Measurements from ENCODE around the gene FKBP7. TPM values are rescaled to one million over a fixed set of nuclear protein-coding genes. Genes with fewer than 3 reads are reported as not detected.

Gene FKBP7
- total and polyA plus RNA-seq, 4 donors, result 2.8 to 10.4 (median 4.9) TPM

DNA sequence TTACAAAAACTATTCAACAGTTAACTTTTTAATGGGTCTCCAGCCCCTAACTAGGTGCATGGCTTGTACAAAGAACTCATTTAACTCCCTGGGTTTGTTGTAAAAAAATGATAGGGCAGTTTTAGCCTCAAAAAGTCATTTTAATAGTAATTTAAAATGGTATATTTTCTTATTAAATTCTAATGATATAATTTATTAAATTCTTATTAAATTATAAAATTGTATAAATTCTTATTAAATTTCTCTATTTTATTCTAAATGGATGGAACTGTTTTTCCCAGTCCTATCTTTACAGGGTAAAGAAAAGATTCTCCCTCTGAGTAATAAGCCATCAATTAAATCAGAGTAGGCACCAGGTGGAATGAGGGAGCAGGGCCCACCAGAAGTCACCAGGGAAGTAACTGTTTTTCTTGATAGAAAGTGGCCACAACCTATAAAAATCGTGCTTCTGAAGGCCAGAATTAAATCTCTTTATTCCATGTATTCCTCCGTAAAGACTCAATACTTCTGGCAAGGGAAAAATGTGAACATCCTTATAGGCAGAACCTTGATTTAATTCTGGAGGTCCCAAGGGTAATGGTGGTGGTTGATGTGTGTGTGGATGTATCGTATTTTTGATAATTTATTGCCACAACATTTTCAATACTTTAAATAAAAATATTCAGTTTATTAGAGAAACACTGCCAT lies 814 bp downstream of the FKBP7 start:
- TF ChIP-seq JUND (IDR thresholded peaks at IDR 0.05), result no peak
- no peak for TF ChIP-seq NR2F2 (IDR thresholded peaks at IDR 0.05)
- no peak for TF ChIP-seq SP1 (IDR thresholded peaks at IDR 0.05)
- TF ChIP-seq YY1 (IDR thresholded peaks at IDR 0.05), result no peak
- TF ChIP-seq, protein P1, sequence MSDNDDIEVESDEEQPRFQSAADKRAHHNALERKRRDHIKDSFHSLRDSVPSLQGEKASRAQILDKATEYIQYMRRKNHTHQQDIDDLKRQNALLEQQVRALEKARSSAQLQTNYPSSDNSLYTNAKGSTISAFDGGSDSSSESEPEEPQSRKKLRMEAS (IDR thresholded peaks at IDR 0.05), result no peak
- TF ChIP-seq RXRA (IDR thresholded peaks at IDR 0.05), result no peak
- no peak for TF ChIP-seq EGR1 (IDR thresholded peaks at IDR 0.05; ENCODE audit: low read depth in 2 of 2)
- TF ChIP-seq, protein P2, sequence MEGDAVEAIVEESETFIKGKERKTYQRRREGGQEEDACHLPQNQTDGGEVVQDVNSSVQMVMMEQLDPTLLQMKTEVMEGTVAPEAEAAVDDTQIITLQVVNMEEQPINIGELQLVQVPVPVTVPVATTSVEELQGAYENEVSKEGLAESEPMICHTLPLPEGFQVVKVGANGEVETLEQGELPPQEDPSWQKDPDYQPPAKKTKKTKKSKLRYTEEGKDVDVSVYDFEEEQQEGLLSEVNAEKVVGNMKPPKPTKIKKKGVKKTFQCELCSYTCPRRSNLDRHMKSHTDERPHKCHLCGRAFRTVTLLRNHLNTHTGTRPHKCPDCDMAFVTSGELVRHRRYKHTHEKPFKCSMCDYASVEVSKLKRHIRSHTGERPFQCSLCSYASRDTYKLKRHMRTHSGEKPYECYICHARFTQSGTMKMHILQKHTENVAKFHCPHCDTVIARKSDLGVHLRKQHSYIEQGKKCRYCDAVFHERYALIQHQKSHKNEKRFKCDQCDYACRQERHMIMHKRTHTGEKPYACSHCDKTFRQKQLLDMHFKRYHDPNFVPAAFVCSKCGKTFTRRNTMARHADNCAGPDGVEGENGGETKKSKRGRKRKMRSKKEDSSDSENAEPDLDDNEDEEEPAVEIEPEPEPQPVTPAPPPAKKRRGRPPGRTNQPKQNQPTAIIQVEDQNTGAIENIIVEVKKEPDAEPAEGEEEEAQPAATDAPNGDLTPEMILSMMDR (IDR thresholded peaks at IDR 0.05; ENCODE audit: low read depth, low read length, missing input control), result no peak
- no peak for TF ChIP-seq FOXA2 (IDR thresholded peaks at IDR 0.05)
- no peak for TF ChIP-seq HNF4G (IDR thresholded peaks at IDR 0.05)
- TF ChIP-seq GABPA (IDR thresholded peaks at IDR 0.05 in 1 of 2, conservative IDR thresholded peaks at IDR 0.05 in 1 of 2), result no peak
- TF ChIP-seq FOXA1 (IDR thresholded peaks at IDR 0.05), result no peak
- peaks cover 5 to 41% (median 26%) of the 10 kb centered on the region in 4 donors for H3K4me1 ChIP-seq (ENCODE audit: control insufficient read depth in 4 of 4, insufficient read depth in 4 of 4, low read length in 3 of 4)
- H3K36me3 ChIP-seq (ENCODE audit: control insufficient read depth in 4 of 4, insufficient read depth in 3 of 4, low read depth in 1 of 4, low read length in 3 of 4), result no peaks in the 10 kb centered on the region
- peak overlapping the region; percentile 93 to 96 for H3K27ac ChIP-seq (ENCODE audit: low read depth in 1 of 2, low read length in 2 of 2)
- no peak for DNase-seq (ENCODE audit: low spot score)
- H3K9ac ChIP-seq (ENCODE audit: low read depth in 1 of 2, low read length in 2 of 2), result peak overlapping the region; percentile 82 to 96
- no peaks in the 10 kb centered on the region for H3K27me3 ChIP-seq (ENCODE audit: control insufficient read depth in 4 of 4, insufficient read depth in 4 of 4, low read length in 3 of 4)
- 9% methylated on average over 3 of the region's 3 CpGs for WGBS
- no peaks in the 10 kb centered on the region for H3K9me3 ChIP-seq (ENCODE audit: control insufficient read depth in 4 of 4, low read length in 3 of 4)
- peak overlapping the region; percentile 74 to 95 (median 89) for H3K4me3 ChIP-seq (ENCODE audit: low read depth in 1 of 3, low read length in 3 of 3)

DNA sequence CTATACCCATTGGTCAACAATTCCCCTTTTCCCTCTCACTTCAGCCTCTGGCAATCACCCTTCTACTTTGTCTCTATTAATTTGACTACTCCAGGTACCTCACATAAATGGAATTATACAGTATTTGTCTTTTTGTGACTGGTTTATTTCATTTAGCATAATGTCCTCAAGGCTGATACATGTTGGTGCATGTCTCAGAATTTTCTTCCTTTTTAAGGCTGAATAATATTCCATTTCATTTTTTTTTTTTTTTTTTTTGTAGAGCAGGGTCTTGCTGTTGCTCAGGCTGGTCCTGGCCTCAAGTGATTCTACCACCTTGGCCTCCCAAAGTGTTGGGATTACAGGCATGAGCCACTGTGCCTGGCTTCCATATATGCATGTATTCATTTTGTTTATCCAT lies 1.9 kb downstream of the FKBP7 start:
- Histone ChIP-seq H3K4me1 (ENCODE audit: control insufficient read depth in 4 of 4, insufficient read depth in 4 of 4, low read length in 3 of 4) (peaks cover 1 to 29% (median 17%) of the 10 kb centered on the region in 4 donors), H3K27ac (ENCODE audit: low read depth in 1 of 2, low read length in 2 of 2) (no peak overlapping the region), H3K36me3 (ENCODE audit: control insufficient read depth in 4 of 4, insufficient read depth in 3 of 4, low read depth in 1 of 4, low read length in 3 of 4) (no peaks in the 10 kb centered on the region), H3K9ac (ENCODE audit: low read depth in 1 of 2, low read length in 2 of 2) (no peak overlapping the region), H3K4me3 (ENCODE audit: low read depth in 1 of 3, low read length in 3 of 3) (no peak overlapping the region), H3K27me3 (ENCODE audit: control insufficient read depth in 4 of 4, insufficient read depth in 4 of 4, low read length in 3 of 4) (no peaks in the 10 kb centered on the region), H3K9me3 (ENCODE audit: control insufficient read depth in 4 of 4, low read length in 3 of 4) (no peaks in the 10 kb centered on the region)
- DNase-seq (ENCODE audit: low spot score), result no peak
- TF ChIP-seq, protein P3, sequence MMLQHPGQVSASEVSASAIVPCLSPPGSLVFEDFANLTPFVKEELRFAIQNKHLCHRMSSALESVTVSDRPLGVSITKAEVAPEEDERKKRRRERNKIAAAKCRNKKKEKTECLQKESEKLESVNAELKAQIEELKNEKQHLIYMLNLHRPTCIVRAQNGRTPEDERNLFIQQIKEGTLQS (IDR thresholded peaks at IDR 0.05), result no peak
- TF ChIP-seq, protein P4, sequence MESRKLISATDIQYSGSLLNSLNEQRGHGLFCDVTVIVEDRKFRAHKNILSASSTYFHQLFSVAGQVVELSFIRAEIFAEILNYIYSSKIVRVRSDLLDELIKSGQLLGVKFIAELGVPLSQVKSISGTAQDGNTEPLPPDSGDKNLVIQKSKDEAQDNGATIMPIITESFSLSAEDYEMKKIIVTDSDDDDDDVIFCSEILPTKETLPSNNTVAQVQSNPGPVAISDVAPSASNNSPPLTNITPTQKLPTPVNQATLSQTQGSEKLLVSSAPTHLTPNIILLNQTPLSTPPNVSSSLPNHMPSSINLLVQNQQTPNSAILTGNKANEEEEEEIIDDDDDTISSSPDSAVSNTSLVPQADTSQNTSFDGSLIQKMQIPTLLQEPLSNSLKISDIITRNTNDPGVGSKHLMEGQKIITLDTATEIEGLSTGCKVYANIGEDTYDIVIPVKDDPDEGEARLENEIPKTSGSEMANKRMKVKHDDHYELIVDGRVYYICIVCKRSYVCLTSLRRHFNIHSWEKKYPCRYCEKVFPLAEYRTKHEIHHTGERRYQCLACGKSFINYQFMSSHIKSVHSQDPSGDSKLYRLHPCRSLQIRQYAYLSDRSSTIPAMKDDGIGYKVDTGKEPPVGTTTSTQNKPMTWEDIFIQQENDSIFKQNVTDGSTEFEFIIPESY (IDR thresholded peaks at IDR 0.05), result no peak
- TF ChIP-seq, protein P1 (IDR thresholded peaks at IDR 0.05), result no peak
- TF ChIP-seq FOXA1 (IDR thresholded peaks at IDR 0.05) (no peak), HNF4A (conservative IDR thresholded peaks at IDR 0.05) (no peak)

All from liver (tissue), 9 donors.